Measurements from ENCODE around the gene MARCHF6. TPM values are rescaled to one million over a fixed set of nuclear protein-coding genes. Genes with fewer than 3 reads are reported as not detected.
A peak's percentile ranks its signal among the peaks of the same experiment; 100 is the strongest.

MARCHF6 gene
- total and polyA plus RNA-seq, 9 of the 15 experiments (the other 6 are each of a cell fraction or from before 2014, with no cell fraction given): 74.1 to 456 (median 116) TPM

DNA sequence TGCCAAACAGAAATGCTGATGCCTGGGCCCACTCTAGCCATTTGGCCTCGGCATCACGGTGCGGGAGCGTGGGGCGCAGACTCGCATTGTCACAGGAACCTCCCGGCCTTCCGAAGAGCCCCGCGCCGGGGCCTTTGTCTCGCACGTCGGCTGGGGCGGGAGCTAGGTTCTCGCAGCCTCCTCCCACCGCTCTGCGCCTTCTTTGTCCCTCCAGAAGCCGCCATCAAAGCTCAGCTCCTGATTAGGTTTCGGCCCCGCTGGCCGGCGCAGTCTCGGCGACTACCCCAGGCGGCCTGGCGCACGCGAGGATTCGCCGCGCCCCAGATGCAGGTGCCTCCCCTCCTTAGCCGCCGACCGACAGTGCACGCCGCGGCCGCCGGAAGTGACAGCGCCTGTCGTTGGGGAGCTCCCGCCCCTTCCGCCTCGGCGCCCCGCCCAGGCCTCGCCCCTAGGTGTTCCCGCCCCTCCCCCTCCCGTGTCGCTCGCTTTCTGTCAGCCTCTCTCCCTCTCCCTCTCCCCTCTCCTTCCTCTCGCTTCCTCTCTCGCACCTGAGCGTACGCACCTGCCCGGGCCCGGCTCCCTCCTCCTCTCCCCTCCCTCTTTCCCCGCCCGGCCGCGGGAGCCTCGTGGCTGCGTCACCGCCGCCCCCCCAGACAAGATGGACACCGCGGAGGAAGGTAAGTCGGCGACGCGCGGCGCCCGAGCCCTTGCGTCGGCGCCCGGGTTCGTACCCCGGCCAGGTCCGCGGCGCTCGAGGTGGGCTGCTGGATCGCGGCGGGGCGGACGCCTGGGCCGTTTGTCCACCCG lies at the start of gene MARCHF6 (continued):
- TF ChIP-seq GTF3C2 (IDR thresholded peaks at IDR 0.05; ENCODE audit: borderline replicate concordance, extremely low read depth, insufficient read length) (no peak), GTF2B (IDR thresholded peaks at IDR 0.05; ENCODE audit: extremely low read depth, insufficient read length) (no peak), IRF2 (CRISPR knock-in tag; IDR thresholded peaks at IDR 0.05) (no peak), GABPB2 (CRISPR knock-in tag; conservative IDR thresholded peaks at IDR 0.05) (no peak), ZNF146 (CRISPR knock-in tag; IDR thresholded peaks at IDR 0.05; ENCODE audit: unreplicated experiment) (no peak), RAD21 (CRISPR knock-in tag; conservative IDR thresholded peaks at IDR 0.05 in 1 of 2, IDR thresholded peaks at IDR 0.05 in 1 of 2) (no peak), JUND (IDR thresholded peaks at IDR 0.05; ENCODE audit: borderline replicate concordance, low read depth, low read length) (no peak; the same call in none of the 2 replicates), JUND (tag; IDR thresholded peaks at IDR 0.05; ENCODE audit: borderline replicate concordance, low read depth, low read length) (no peak; the same call in 2 of the 3 replicates), RBM25 (IDR thresholded peaks at IDR 0.05; ENCODE audit: low read depth, low read length, severe bottlenecking) (no peak), EP400 (IDR thresholded peaks at IDR 0.05) (peak; percentile 94), STAT5A (IDR thresholded peaks at IDR 0.05; ENCODE audit: borderline replicate concordance, low read length) (peak; percentile 31; the same call in 1 of the 2 replicates)
- TF ChIP-seq, protein P1, sequence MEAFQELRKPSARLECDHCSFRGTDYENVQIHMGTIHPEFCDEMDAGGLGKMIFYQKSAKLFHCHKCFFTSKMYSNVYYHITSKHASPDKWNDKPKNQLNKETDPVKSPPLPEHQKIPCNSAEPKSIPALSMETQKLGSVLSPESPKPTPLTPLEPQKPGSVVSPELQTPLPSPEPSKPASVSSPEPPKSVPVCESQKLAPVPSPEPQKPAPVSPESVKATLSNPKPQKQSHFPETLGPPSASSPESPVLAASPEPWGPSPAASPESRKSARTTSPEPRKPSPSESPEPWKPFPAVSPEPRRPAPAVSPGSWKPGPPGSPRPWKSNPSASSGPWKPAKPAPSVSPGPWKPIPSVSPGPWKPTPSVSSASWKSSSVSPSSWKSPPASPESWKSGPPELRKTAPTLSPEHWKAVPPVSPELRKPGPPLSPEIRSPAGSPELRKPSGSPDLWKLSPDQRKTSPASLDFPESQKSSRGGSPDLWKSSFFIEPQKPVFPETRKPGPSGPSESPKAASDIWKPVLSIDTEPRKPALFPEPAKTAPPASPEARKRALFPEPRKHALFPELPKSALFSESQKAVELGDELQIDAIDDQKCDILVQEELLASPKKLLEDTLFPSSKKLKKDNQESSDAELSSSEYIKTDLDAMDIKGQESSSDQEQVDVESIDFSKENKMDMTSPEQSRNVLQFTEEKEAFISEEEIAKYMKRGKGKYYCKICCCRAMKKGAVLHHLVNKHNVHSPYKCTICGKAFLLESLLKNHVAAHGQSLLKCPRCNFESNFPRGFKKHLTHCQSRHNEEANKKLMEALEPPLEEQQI (IDR thresholded peaks at IDR 0.05): no peak
